Activated naive CD4-positive, alpha-beta T cell treated with Interleukin-2 at 50 U/mL for 16 hours (primary cell): ENCODE data around the gene FYB2.

Experiments used
- DNase-seq: peaks from one replicate; pipeline ENCODE4 v3.0.0-alpha.2; 2020

The FYB2 gene

GRCh38 chr1:56707379-56707778, 111.8 kb downstream of the FYB2 start:
- DNase-seq, result no peak

GRCh38 chr1:56703747-56704146, 115.5 kb downstream of the FYB2 start:
- DNase-seq, result no peak

DNA sequence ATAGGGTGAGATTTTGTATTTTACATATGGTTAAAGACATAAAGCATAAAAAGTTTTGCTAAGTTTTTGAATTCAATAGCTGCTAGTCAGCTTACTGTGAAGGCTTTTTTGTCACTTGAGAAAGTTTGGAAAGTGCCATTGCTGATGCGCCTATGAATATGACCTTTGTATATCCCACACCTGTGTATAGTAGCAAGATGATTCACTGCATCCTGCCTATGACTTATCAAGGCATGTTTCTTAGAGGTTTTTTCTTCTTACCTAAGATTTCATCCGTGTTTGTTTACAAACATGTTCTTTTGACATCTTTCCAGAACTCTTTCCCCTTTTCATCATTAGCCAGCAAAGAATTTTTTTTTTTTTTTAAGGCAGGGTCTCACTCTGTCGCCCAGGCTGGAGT, 122.5 kb downstream of the FYB2 start:
- DNase-seq, result no peak

- no peak for DNase-seq
Measured at GRCh38 chr1:56688522-56689026, 130.6 kb downstream of the FYB2 start.

DNA sequence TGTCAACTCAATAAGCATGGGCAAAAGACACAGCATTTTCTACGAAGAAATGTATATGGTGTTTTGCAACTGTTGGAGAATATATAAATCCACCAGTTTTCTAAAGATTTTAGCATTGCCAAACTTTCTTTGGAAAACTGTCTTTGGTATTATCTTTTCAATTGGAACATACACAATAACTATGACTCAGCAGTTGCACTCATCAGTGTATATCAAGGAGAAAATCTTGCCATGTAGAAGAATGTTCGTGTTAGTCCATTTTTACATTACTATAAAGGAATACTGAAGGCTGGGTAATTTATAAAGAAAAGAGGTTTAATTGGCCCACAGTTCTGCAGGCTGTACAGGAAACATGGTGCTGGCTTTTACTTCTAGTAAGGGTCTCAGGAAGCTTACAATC, 133.0 kb downstream of the FYB2 start:
- no peak for DNase-seq

DNA sequence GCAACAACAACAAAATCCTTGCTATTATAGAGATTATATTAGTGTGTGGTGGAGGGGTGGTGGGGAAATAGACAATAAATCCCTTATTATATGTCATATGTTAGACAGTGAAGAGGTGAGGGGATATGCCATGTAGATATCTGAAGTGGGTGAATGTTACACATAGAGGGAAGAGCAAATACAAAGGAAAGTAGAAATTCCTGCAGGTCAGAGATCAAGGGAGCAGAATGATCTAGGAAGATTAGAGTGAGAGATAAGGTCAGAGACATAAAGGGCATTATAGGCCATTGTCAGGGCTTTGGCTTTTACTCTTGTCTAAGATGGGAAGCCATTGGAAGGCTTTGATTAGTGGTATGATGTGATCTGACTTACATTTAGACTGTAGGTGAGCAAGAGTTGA, 135.6 kb downstream of the FYB2 start:
- no peak for DNase-seq

DNA sequence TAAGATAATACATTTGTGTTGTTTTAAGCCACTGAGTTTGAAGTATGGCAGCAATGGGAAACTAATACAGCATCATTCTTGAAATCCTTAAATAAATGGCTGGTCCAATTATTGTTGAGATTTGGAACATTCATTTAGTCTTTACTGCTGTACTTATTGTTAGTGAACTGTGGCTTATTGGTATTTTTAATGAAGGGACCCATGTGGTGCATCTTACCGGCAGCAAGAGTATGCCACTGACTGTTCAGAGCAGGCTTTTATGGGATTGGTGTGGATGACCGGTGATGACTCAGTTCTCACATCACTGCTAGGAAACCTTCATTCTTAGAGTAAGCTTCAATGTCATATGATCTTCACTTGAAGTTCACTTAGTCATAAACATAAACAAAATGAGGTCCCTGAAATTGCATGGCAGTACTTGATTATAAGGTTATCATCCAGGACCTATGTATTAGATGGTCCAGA, 142.6 kb downstream of the FYB2 start:
- no peak for DNase-seq

- no peak for DNase-seq
Measured at GRCh38 chr1:56675763-56676162, 143.4 kb downstream of the FYB2 start.

DNA sequence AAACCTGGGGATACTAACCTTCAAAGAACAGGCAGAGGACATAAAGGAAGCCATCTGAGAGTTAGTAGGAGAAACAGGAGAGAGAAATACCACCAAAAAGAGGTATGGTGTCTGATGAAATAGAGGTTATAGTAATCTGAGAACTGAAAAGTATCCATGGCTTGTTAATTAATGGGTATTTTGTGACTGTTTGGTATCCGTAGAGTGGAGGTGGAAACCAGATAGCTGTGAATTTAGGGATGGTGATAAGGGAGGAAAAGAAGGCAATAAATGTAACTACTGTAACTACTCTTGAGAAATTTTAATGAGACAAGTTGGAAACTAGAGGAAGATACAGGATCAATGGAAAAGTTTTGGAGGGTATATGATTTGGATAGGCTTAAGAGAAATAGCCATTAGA, 146.6 kb downstream of the FYB2 start:
- no peak for DNase-seq

- no peak for DNase-seq
Measured at GRCh38 chr1:56671542-56671941, 147.7 kb downstream of the FYB2 start.

GRCh38 chr1:56671085-56671484, 148.1 kb downstream of the FYB2 start:
- DNase-seq, result no peak

DNA sequence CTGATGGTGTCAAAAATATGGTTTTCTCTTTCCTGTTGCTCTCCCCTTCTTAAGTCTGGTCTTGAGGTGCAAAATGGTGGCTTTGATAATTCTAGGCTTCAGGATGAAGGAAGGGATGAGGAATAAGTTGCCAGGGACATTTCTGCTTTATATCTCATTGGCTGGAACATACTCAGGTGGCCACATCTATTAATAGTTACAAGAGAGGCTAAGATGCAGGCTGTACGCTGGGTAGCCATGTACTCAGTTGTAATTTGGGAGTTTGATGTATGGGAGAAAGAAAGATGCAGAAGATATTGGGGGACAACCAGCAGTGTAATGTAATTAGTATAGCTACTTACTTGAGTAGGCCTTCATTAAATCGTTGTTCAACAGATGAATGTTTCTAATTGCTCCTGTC, 148.9 kb downstream of the FYB2 start:
- DNase-seq, result no peak
